A673 (cell line): ENCODE measurements around the gene FGFR2. TPM values are rescaled to one million over a fixed set of nuclear protein-coding genes. Genes with fewer than 3 reads are reported as not detected.

Experiments used
- BruUV-seq: library from RNA; stranded (reverse); fragments of 400-500 nt; replicated peaks from 2 replicates; lab custom pipeline; 2021; lab: Mats Ljungman, UMichigan
- CTCF ChIA-PET: fragments of 300-600 bp; sonication (Branson Sonifier 250); formaldehyde crosslinking; loops from one replicate; lab custom pipeline; 2022; ENCODE audit warnings: antibody characterized with exemption; lab: Charles Lee
- POLR2A ChIA-PET: fragments of 300-600 bp; sonication (Branson Sonifier 250); formaldehyde crosslinking; loops from one replicate; lab custom pipeline; 2022; ENCODE audit warnings: antibody characterized with exemption; ENCODE audit not compliant: low non-redundant PET; lab: Charles Lee
- DNase-seq: peaks from one replicate; pipeline ENCODE4 v3.0.0-alpha.2; 2015; ENCODE audit warnings: low spot score
- H3K27ac ChIP-seq: fragments of 200-600 bp; sonication (generic); 2 replicates; pipeline ENCODE4 v1.5.1; 2016; ENCODE audit warnings: mixed run types, low read depth, mild to moderate bottlenecking, mixed read lengths, antibody characterized with exemption, low read length; ENCODE audit not compliant: poor library complexity, severe bottlenecking
- H3K27me3 ChIP-seq: fragments of 200-600 bp; sonication (generic); replicated peaks from 2 replicates; pipeline ENCODE4 v1.6.1; 2017; ENCODE audit warnings: mixed run types, low read depth, mild to moderate bottlenecking, mixed read lengths, antibody characterized with exemption, low read length; ENCODE audit not compliant: insufficient read depth, poor library complexity
- H3K36me3 ChIP-seq: fragments of 200-600 bp; sonication (generic); 2 replicates; pipeline ENCODE4 v1.6.1; 2016; ENCODE audit warnings: mixed run types, mild to moderate bottlenecking, mixed read lengths, antibody characterized with exemption, low read length; ENCODE audit not compliant: insufficient read depth, poor library complexity, severe bottlenecking
- H3K4me1 ChIP-seq: fragments of 200-600 bp; sonication (generic); 2 replicates; pipeline ENCODE4 v1.6.1; 2017; ENCODE audit warnings: mixed run types, mild to moderate bottlenecking, mixed read lengths, antibody characterized with exemption, low read length; ENCODE audit not compliant: insufficient read depth, poor library complexity, severe bottlenecking
- H3K4me3 ChIP-seq: fragments of 200-600 bp; sonication (generic); 2 replicates; pipeline ENCODE4 v1.5.1; 2016; ENCODE audit warnings: low read depth, mixed run types, mild to moderate bottlenecking, mixed read lengths, low read length; ENCODE audit not compliant: poor library complexity, severe bottlenecking
- H3K9me3 ChIP-seq: fragments of 200-600 bp; sonication (generic); 2 replicates; pipeline ENCODE4 v1.6.1; 2016; ENCODE audit warnings: mixed run types, low read depth, mild to moderate bottlenecking, mixed read lengths, antibody characterized with exemption, low read length; ENCODE audit not compliant: poor library complexity, severe bottlenecking
- CTCF ChIP-seq: fragments of 300-800, 200-600 bp; sonication (generic); conservative IDR thresholded peaks from 2 replicates; pipeline ENCODE4 v1.5.1; 2017; ENCODE audit warnings: low read depth, mild to moderate bottlenecking, antibody characterized with exemption, low read length, moderate library complexity, mixed read lengths
- EZH2 ChIP-seq: fragments of 200-600 bp; sonication (generic); IDR thresholded peaks from 2 replicates; pipeline ENCODE4 v1.6.1; 2017; ENCODE audit warnings: borderline replicate concordance, low read depth, mild to moderate bottlenecking, mixed read lengths, antibody characterized with exemption, low read length; ENCODE audit not compliant: poor library complexity, severe bottlenecking
- intact Hi-C: fragments of 100-400 bp; cut with micrococcal nuclease; formaldehyde crosslinking; loops from one replicate; pipeline ENCODE4 v1.10.0; 2022; ENCODE audit not compliant: unreplicated experiment
- total RNA-seq: library from RNA; stranded (reverse); gene quantifications from 2 replicates; pipeline ENCODE4 v1.2.3, GENCODE V29; 2021

FGFR2 gene
- total RNA-seq, 1 experiment from 2014 or later, result 0.60 TPM

- Histone ChIP-seq H3K36me3 (no peaks in the 10 kb centered on the region), H3K4me3 (no peak overlapping the region), H3K27me3 (peaks cover 21% of the 10 kb centered on the region), H3K4me1 (no peaks in the 10 kb centered on the region), H3K27ac (no peak overlapping the region), H3K9me3 (no peaks in the 10 kb centered on the region)
- intact Hi-C loops, result no loop called here
- no peak for TF ChIP-seq CTCF
- TF ChIP-seq EZH2, result no peak
- POLR2A ChIA-PET, result no interaction called here
- BruUV-seq, result no TSS peak
- CTCF ChIA-PET, result no interaction called here
- no peak for DNase-seq
Observed at GRCh38 chr10:121511943-121512342, 86.3 kb downstream of the FGFR2 start.

DNA sequence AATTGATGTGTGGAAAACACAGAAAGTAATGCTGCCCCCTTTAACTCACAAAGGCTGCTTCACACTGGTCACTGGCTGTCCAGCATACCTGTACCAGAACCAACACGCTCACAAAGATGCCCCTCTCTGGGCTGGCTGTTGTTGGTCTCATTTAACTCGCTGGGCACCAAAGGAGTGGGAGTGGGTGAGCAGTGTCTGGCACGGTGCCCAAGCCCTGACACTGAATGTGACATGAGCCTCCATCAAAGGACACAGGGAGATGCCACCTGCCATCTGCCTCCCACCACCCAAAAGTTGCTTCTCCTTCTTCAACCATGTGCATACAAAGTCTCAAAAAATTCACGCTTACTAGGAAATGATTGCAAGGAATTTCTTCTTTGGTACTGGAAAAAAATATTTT is 86.8 kb downstream of the FGFR2 start:
- Histone ChIP-seq H3K4me1 (no peaks in the 10 kb centered on the region), H3K36me3 (no peaks in the 10 kb centered on the region), H3K4me3 (no peak overlapping the region), H3K9me3 (no peaks in the 10 kb centered on the region), H3K27ac (no peak overlapping the region), H3K27me3 (peaks cover 17% of the 10 kb centered on the region)
- ChIA-PET CTCF (no interaction called here), POLR2A (no interaction called here)
- intact Hi-C loops, result no loop called here
- DNase-seq, result no peak
- no peak for TF ChIP-seq CTCF
- TF ChIP-seq EZH2, result no peak
- no TSS peak for BruUV-seq

DNA sequence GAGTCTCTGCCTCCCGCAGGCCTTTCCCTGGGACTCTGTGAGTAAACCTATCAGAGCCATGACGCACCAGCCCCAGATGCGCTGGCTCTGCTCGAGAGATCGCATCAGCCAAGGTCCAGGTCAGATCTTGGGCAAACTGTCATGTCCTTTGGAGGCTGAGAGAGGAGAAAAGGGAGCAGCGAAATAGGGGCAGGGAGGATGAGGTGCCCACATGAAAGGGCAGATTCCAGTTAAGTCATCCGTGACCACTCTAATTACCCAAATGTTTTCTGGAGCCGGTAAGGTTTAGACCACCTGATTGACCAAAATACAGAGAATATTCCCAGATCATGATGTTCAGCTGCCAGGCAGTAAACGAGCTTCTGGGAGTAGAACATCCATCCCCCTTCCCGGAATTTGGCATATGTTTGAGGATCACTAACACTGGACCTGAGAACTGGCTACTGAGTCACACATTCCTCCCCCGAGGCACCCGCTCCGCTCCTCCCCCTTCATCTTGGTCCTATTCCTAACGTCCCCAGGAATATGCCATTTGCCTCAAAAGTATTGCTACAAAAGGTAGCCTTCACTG is 88.0 kb downstream of the FGFR2 start:
- ChIA-PET POLR2A (no interaction called here), CTCF (no interaction called here)
- BruUV-seq, result no TSS peak
- intact Hi-C loops, result no loop called here
- no peak overlapping the region for H3K27ac ChIP-seq
- H3K27me3 ChIP-seq, result peaks cover 12% of the 10 kb centered on the region
- no peak for TF ChIP-seq EZH2
- DNase-seq, result no peak
- H3K4me3 ChIP-seq, result no peak overlapping the region
- no peaks in the 10 kb centered on the region for H3K9me3 ChIP-seq
- no peaks in the 10 kb centered on the region for H3K36me3 ChIP-seq
- no peaks in the 10 kb centered on the region for H3K4me1 ChIP-seq

- intact Hi-C loops, result no loop called here
- ChIA-PET POLR2A (no interaction called here), CTCF (no interaction called here)
- no peaks in the 10 kb centered on the region for H3K9me3 ChIP-seq
- no peak for TF ChIP-seq EZH2
- TF ChIP-seq CTCF, result no peak
- no peak for DNase-seq
- BruUV-seq, result no TSS peak
- H3K4me1 ChIP-seq, result no peaks in the 10 kb centered on the region
- no peak overlapping the region for H3K4me3 ChIP-seq
- no peaks in the 10 kb centered on the region for H3K36me3 ChIP-seq
- peaks cover 14% of the 10 kb centered on the region for H3K27me3 ChIP-seq
- no peak overlapping the region for H3K27ac ChIP-seq
Observed at GRCh38 chr10:121509796-121510195, 88.4 kb downstream of the FGFR2 start.
